Duodenal mucosa (tissue), 2 donors: ENCODE results near the gene ADGRG7.
A peak's percentile ranks its signal among the peaks of the same experiment; 100 is the strongest.

Experiments
- H3K27ac ChIP-seq: one replicate; pipeline ENCODE4 v1.7.0; 2013; ENCODE audit warnings: low read depth, low read length
- H3K27me3 ChIP-seq, 2 donors: one replicate each; pipeline ENCODE4 v1.7.0; 2013; ENCODE audit warnings: low read length in 2 of 2, control low read depth in 1 of 2; ENCODE audit not compliant: insufficient read depth in 2 of 2, control insufficient read depth in 1 of 2
- H3K36me3 ChIP-seq, 2 donors: one replicate each; pipeline ENCODE4 v1.7.0; 2013; ENCODE audit warnings: low read length in 2 of 2, control low read depth in 1 of 2; ENCODE audit not compliant: insufficient read depth in 2 of 2, control insufficient read depth in 1 of 2
- H3K4me1 ChIP-seq, 2 donors: one replicate each; pipeline ENCODE4 v1.7.0; 2013; ENCODE audit warnings: low read length in 2 of 2, control low read depth in 1 of 2; ENCODE audit not compliant: insufficient read depth in 2 of 2, control insufficient read depth in 1 of 2
- H3K4me3 ChIP-seq, 2 donors: one replicate each; pipeline ENCODE4 v1.7.0; 2013; ENCODE audit warnings: low read length in 2 of 2, low read depth in 1 of 2
- H3K9ac ChIP-seq, 2 donors: one replicate each; pipeline ENCODE4 v1.7.0; 2013; ENCODE audit warnings: low read length in 2 of 2, low read depth in 1 of 2
- H3K9me3 ChIP-seq, 2 donors: one replicate each; pipeline ENCODE4 v1.7.0; 2013; ENCODE audit warnings: low read length in 2 of 2, control low read depth in 1 of 2; ENCODE audit not compliant: control insufficient read depth in 1 of 2

ADGRG7 gene

GRCh38 chr3:100709842-100710260 is 100.5 kb downstream of the ADGRG7 start:
- H3K9me3 ChIP-seq, result no peaks in the 10 kb centered on the region
- no peaks in the 10 kb centered on the region for H3K27me3 ChIP-seq
- peak overlapping the region; percentile 76 to 86 for H3K4me3 ChIP-seq
- H3K36me3 ChIP-seq, result peaks cover under 1 to 14% of the 10 kb centered on the region in 2 donors
- H3K27ac ChIP-seq, result peak overlapping the region; percentile 95
- peaks cover 30 to 31% of the 10 kb centered on the region in 2 donors for H3K4me1 ChIP-seq
- peak overlapping the region; percentile 81 to 82 for H3K9ac ChIP-seq

- H3K4me1 ChIP-seq, result peaks cover 30 to 31% of the 10 kb centered on the region in 2 donors
- no peaks in the 10 kb centered on the region for H3K9me3 ChIP-seq
- peak overlapping the region; percentile 81 to 82 for H3K9ac ChIP-seq
- H3K27ac ChIP-seq, result peak overlapping the region; percentile 95
- H3K4me3 ChIP-seq, result peak overlapping the region; percentile 76 to 86
- H3K27me3 ChIP-seq, result no peaks in the 10 kb centered on the region
- peaks cover 7 to 20% of the 10 kb centered on the region in 2 donors for H3K36me3 ChIP-seq
Measured at GRCh38 chr3:100710261-100710968, 101.0 kb downstream of the ADGRG7 start.

- H3K9me3 ChIP-seq, result no peaks in the 10 kb centered on the region
- H3K4me3 ChIP-seq, result no peak overlapping the region
- no peak overlapping the region for H3K9ac ChIP-seq
- H3K27ac ChIP-seq, result no peak overlapping the region
- H3K27me3 ChIP-seq, result no peaks in the 10 kb centered on the region
- H3K36me3 ChIP-seq, result peaks cover 15 to 34% of the 10 kb centered on the region in 2 donors
- H3K4me1 ChIP-seq, result peaks cover 27 to 29% of the 10 kb centered on the region in 2 donors
Measured at GRCh38 chr3:100715176-100715575, 105.8 kb downstream of the ADGRG7 start.

GRCh38 chr3:100717063-100717462 is 107.7 kb downstream of the ADGRG7 start:
- no peaks in the 10 kb centered on the region for H3K9me3 ChIP-seq

GRCh38 chr3:100717637-100718487 is 108.5 kb downstream of the ADGRG7 start:
- no peak overlapping the region for H3K27ac ChIP-seq
- H3K4me1 ChIP-seq, result peaks cover 4 to 11% of the 10 kb centered on the region in 2 donors
- H3K9ac ChIP-seq, result no peak overlapping the region
- H3K36me3 ChIP-seq, result peaks cover 28 to 49% of the 10 kb centered on the region in 2 donors
- H3K27me3 ChIP-seq, result no peaks in the 10 kb centered on the region
- H3K4me3 ChIP-seq, result no peak overlapping the region
- no peaks in the 10 kb centered on the region for H3K9me3 ChIP-seq

More at GRCh38 chr3:100717063-100717462, 107.7 kb downstream of the ADGRG7 start:
- Histone ChIP-seq H3K36me3 (peaks cover 28 to 43% of the 10 kb centered on the region in 2 donors), H3K9ac (no peak overlapping the region), H3K4me3 (no peak overlapping the region), H3K4me1 (peaks cover 10 to 14% of the 10 kb centered on the region in 2 donors), H3K27ac (no peak overlapping the region), H3K27me3 (no peaks in the 10 kb centered on the region)

GRCh38 chr3:100719136-100719535 is 109.7 kb downstream of the ADGRG7 start:
- Histone ChIP-seq H3K4me1 (peaks cover 4 to 8% of the 10 kb centered on the region in 2 donors), H3K36me3 (peaks cover 28 to 49% of the 10 kb centered on the region in 2 donors), H3K9me3 (no peaks in the 10 kb centered on the region)

GRCh38 chr3:100720426-100720825 is 111.0 kb downstream of the ADGRG7 start:
- Histone ChIP-seq H3K4me1 (peaks cover 4 to 8% of the 10 kb centered on the region in 2 donors), H3K9me3 (no peaks in the 10 kb centered on the region), H3K27me3 (no peaks in the 10 kb centered on the region), H3K4me3 (no peak overlapping the region), H3K9ac (no peak overlapping the region), H3K36me3 (peaks cover 22 to 46% of the 10 kb centered on the region in 2 donors), H3K27ac (no peak overlapping the region)

More at GRCh38 chr3:100719136-100719535, 109.7 kb downstream of the ADGRG7 start:
- Histone ChIP-seq H3K9ac (no peak overlapping the region), H3K4me3 (no peak overlapping the region), H3K27me3 (no peaks in the 10 kb centered on the region), H3K27ac (no peak overlapping the region)

GRCh38 chr3:100725935-100726513 is 116.6 kb downstream of the ADGRG7 start:
- Histone ChIP-seq H3K36me3 (peaks cover 19 to 71% of the 10 kb centered on the region in 2 donors), H3K27me3 (no peaks in the 10 kb centered on the region), H3K9ac (no peak overlapping the region)

GRCh38 chr3:100726706-100727105 is 117.3 kb downstream of the ADGRG7 start:
- Histone ChIP-seq H3K27ac (no peak overlapping the region), H3K27me3 (no peaks in the 10 kb centered on the region), H3K36me3 (peaks cover 13 to 68% of the 10 kb centered on the region in 2 donors), H3K4me3 (no peak overlapping the region), H3K9ac (no peak overlapping the region), H3K4me1 (no peaks in the 10 kb centered on the region), H3K9me3 (no peaks in the 10 kb centered on the region)

More at GRCh38 chr3:100725935-100726513, 116.6 kb downstream of the ADGRG7 start:
- H3K4me3 ChIP-seq, result no peak overlapping the region
- no peaks in the 10 kb centered on the region for H3K4me1 ChIP-seq
- H3K9me3 ChIP-seq, result no peaks in the 10 kb centered on the region
- no peak overlapping the region for H3K27ac ChIP-seq
